Stimulated activated CD4-positive, alpha-beta T cell treated with anti-CD3 and anti-CD28 coated beads, Interleukin-4, amount 100 ng/mL, for 48 hours (primary cell): ENCODE results near the gene PFDN1.

Experiments
- DNase-seq, 2 donors: peaks; one replicate each; pipeline ENCODE4 v3.0.0-alpha.2; 2020; ENCODE audit warnings: low read depth in 2 of 2

Gene PFDN1

GRCh38 chr5:140296289-140296688 lies 6.6 kb downstream of the PFDN1 start:
- DNase-seq, result no peak

GRCh38 chr5:140295414-140295813 lies 7.5 kb downstream of the PFDN1 start:
- no peak for DNase-seq

- DNase-seq, result no peak
Measured at GRCh38 chr5:140294753-140295152, 8.1 kb downstream of the PFDN1 start.

- DNase-seq, result no peak
Measured at GRCh38 chr5:140293849-140294100, 9.1 kb downstream of the PFDN1 start.

- no peak for DNase-seq
Measured at GRCh38 chr5:140293091-140293848, 9.6 kb downstream of the PFDN1 start.

- DNase-seq, result no peak
Measured at GRCh38 chr5:140292212-140293036, 10.5 kb downstream of the PFDN1 start.

GRCh38 chr5:140287801-140288521 lies 14.9 kb downstream of the PFDN1 start:
- no peak for DNase-seq

GRCh38 chr5:140286424-140286823 lies 16.5 kb downstream of the PFDN1 start:
- no peak for DNase-seq

- DNase-seq, result no peak
Measured at GRCh38 chr5:140284013-140284412, 18.9 kb downstream of the PFDN1 start.

- no peak for DNase-seq
Measured at GRCh38 chr5:140282266-140282665, 20.6 kb downstream of the PFDN1 start.

GRCh38 chr5:140275837-140276236 lies 27.1 kb downstream of the PFDN1 start:
- no peak for DNase-seq

GRCh38 chr5:140273401-140273877 lies 29.5 kb downstream of the PFDN1 start:
- DNase-seq, result no peak

- DNase-seq, result no peak
Measured at GRCh38 chr5:140270008-140270407, 32.9 kb downstream of the PFDN1 start.

- DNase-seq, result no peak
Measured at GRCh38 chr5:140267559-140268018, 35.3 kb downstream of the PFDN1 start.

- no peak for DNase-seq
Measured at GRCh38 chr5:140267201-140267540, 35.7 kb downstream of the PFDN1 start.

- no peak for DNase-seq
Measured at GRCh38 chr5:140266471-140267200, 36.3 kb downstream of the PFDN1 start.

- no peak for DNase-seq
Measured at GRCh38 chr5:140265845-140266244, 37.1 kb downstream of the PFDN1 start.

GRCh38 chr5:140262839-140263238 lies 40.1 kb downstream of the PFDN1 start:
- no peak for DNase-seq

GRCh38 chr5:140262221-140262620 lies 40.7 kb downstream of the PFDN1 start:
- no peak for DNase-seq

- DNase-seq, result no peak
Measured at GRCh38 chr5:140261403-140262171, 41.3 kb downstream of the PFDN1 start.

- DNase-seq, result no peak
Measured at GRCh38 chr5:140260089-140260656, 42.7 kb downstream of the PFDN1 start.
